GM12891 (cell line): Measurements from ENCODE around the gene HS3ST4.

Source experiments
- POLR2A ChIP-seq: IDR thresholded peaks from 2 replicates; pipeline ENCODE4 v1.6.1; 2011; ENCODE audit warnings: low read depth, low read length, control low read depth
- POLR2AphosphoS5 ChIP-seq: IDR thresholded peaks from 2 replicates; pipeline ENCODE4 v1.6.1; 2011; ENCODE audit warnings: low read depth, low read length, control low read depth
- SPI1 ChIP-seq: IDR thresholded peaks from 2 replicates; pipeline ENCODE4 v1.6.1; 2011; ENCODE audit warnings: low read depth, low read length, control low read depth
- TAF1 ChIP-seq: IDR thresholded peaks from 2 replicates; pipeline ENCODE4 v1.6.1; 2011; ENCODE audit warnings: low read depth, low read length, control low read depth

DNA sequence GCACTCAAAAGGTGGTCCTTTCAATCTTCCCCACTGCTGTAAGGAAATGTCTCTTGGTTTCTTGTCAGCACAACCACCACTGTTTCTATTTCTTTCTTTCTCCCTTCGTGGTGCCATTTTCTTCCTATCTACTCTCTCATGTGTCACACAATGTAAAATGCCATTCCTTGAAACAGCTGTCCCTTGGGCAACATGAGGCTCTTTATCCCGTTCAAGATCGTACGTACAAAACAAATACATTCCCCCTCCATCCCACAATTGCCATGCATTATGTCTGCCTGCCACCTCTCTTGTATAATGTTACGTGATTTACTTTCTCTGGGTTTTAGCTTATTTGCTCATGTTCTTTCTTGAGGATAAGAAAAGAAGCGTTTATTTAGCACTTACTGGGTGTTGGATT, 410.6 kb downstream of the HS3ST4 start:
- TF ChIP-seq POLR2A (no peak), TAF1 (no peak), SPI1 (no peak), POLR2AphosphoS5 (no peak)
